ENCODE data around the gene GHRH. TPM values are rescaled to one million over a fixed set of nuclear protein-coding genes. Genes with fewer than 3 reads are reported as not detected.

The GHRH gene, protein sequence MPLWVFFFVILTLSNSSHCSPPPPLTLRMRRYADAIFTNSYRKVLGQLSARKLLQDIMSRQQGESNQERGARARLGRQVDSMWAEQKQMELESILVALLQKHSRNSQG
- not detected in 2 replicates for total RNA-seq

GRCh38 chr20:37261714-37262113 lies at the start of gene GHRH:
Gene GHRH, minus strand, starts transcription at chr20:37261814. Its CDS starts 4,925 bp downstream, at chr20:37256889.

Other genes with a start within 250 kb of the GHRH start
- 3.6 and 5.8 TPM in 2 replicates for gene RBL1, start 165.8 kb downstream of the GHRH start, total RNA-seq
- gene RPN2, start 82.5 kb downstream of the GHRH start, total RNA-seq: 306 and 314 TPM in 2 replicates
- gene MROH8, start 82.3 kb downstream of the GHRH start, total RNA-seq: 1.0 and 1.4 TPM in 2 replicates
- 16.6 and 17.8 TPM in 2 replicates for gene MANBAL, start 27.8 kb upstream of the GHRH start, total RNA-seq
- 13.5 and 20.5 TPM in 2 replicates for gene SRC, start 84.3 kb upstream of the GHRH start, total RNA-seq

Data from smooth muscle cell of bladder (primary cell).